DND-41 (cell line): Measurements from ENCODE around the gene CPAMD8.

Experiments
- CTCF ChIP-seq: IDR thresholded peaks from 2 replicates; pipeline ENCODE4 v1.5.1; 2012; ENCODE audit warnings: borderline replicate concordance, low read length, moderate library complexity, mild to moderate bottlenecking; ENCODE audit not compliant: poor library complexity, severe bottlenecking; ENCODE audit errors: extremely low read depth
- EZH2 ChIP-seq: IDR thresholded peaks from 3 replicates; pipeline ENCODE4 v1.6.1; 2012; ENCODE audit warnings: borderline replicate concordance, low read depth, mild to moderate bottlenecking, moderate library complexity, low read length, inconsistent platforms; ENCODE audit not compliant: severe bottlenecking

- TF ChIP-seq CTCF: no peak
- TF ChIP-seq EZH2: no peak
These were observed 177.4 kb downstream of the CPAMD8 start for GRCh38 chr19:16849168-16849567.
